ENCODE data around the gene SMAP2. TPM values are rescaled to one million over a fixed set of nuclear protein-coding genes. Genes with fewer than 3 reads are reported as not detected.

SMAP2 gene
- total and polyA plus RNA-seq, 10 of the 15 experiments (the other 5 are each of a cell fraction or from before 2014, with no cell fraction given) = 33.4 to 177 (median 105) TPM

- TF ChIP-seq, protein P1, sequence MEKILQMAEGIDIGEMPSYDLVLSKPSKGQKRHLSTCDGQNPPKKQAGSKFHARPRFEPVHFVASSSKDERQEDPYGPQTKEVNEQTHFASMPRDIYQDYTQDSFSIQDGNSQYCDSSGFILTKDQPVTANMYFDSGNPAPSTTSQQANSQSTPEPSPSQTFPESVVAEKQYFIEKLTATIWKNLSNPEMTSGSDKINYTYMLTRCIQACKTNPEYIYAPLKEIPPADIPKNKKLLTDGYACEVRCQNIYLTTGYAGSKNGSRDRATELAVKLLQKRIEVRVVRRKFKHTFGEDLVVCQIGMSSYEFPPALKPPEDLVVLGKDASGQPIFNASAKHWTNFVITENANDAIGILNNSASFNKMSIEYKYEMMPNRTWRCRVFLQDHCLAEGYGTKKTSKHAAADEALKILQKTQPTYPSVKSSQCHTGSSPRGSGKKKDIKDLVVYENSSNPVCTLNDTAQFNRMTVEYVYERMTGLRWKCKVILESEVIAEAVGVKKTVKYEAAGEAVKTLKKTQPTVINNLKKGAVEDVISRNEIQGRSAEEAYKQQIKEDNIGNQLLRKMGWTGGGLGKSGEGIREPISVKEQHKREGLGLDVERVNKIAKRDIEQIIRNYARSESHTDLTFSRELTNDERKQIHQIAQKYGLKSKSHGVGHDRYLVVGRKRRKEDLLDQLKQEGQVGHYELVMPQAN (conservative IDR thresholded peaks at IDR 0.05) = peak; percentile 63
- TF ChIP-seq MYC (IDR thresholded peaks at IDR 0.05; ENCODE audit: insufficient read depth, insufficient read length, insufficient replicate concordance, low read length, severe bottlenecking) (peak; percentile 47), GATAD2B (conservative IDR thresholded peaks at IDR 0.05; ENCODE audit: low read depth) (peak; percentile 87), RAD21 (IDR thresholded peaks at IDR 0.05; ENCODE audit: insufficient read depth, low read depth, low read length) (no peak), IRF3 (IDR thresholded peaks at IDR 0.05) (0 out of 2 replicates have a peak, but pooled peaks have one; percentile 12), ZNF622 (IDR thresholded peaks at IDR 0.05) (no peak), BMI1 (IDR thresholded peaks at IDR 0.05; ENCODE audit: borderline replicate concordance) (no peak), CBX3 (IDR thresholded peaks at IDR 0.05; ENCODE audit: borderline replicate concordance, low read depth) (no peak), RELB (IDR thresholded peaks at IDR 0.05; ENCODE audit: low read depth) (0 out of 2 replicates have a peak, but pooled peaks have one; percentile 25), RUNX3 (IDR thresholded peaks at IDR 0.05; ENCODE audit: low read length) (peak; percentile 93), ZBED1 (IDR thresholded peaks at IDR 0.05; ENCODE audit: borderline replicate concordance) (no peak), CBFB (IDR thresholded peaks at IDR 0.05; ENCODE audit: low read depth) (peak; percentile 79; the same call in 1 of the 2 replicates), IKZF1 (conservative IDR thresholded peaks at IDR 0.05) (peak; percentile 97), SRF (IDR thresholded peaks at IDR 0.05; ENCODE audit: low read depth in 2 of 2, low read length in 2 of 2) (0 out of 4 replicates have a peak, but pooled peaks of 1 of the 2 experiments have one; percentile 13), CBX5 (IDR thresholded peaks at IDR 0.05; ENCODE audit: low read depth) (0 out of 2 replicates have a peak, but pooled peaks have one; percentile 49), TCF12 (IDR thresholded peaks at IDR 0.05; ENCODE audit: low read depth, low read length) (0 out of 2 replicates have a peak, but pooled peaks have one; percentile 1), NBN (IDR thresholded peaks at IDR 0.05) (no peak), ASH2L (IDR thresholded peaks at IDR 0.05; ENCODE audit: borderline replicate concordance, low read depth) (0 out of 2 replicates have a peak, but pooled peaks have one; percentile 44), BHLHE40 (IDR thresholded peaks at IDR 0.05; ENCODE audit: borderline replicate concordance in 1 of 2, low read depth in 2 of 2, low read length in 1 of 2) (peak; percentile 74 to 88), ZNF217 (IDR thresholded peaks at IDR 0.05) (peak; percentile 66; the same call in 1 of the 2 replicates)
- TF ChIP-seq, protein P2, sequence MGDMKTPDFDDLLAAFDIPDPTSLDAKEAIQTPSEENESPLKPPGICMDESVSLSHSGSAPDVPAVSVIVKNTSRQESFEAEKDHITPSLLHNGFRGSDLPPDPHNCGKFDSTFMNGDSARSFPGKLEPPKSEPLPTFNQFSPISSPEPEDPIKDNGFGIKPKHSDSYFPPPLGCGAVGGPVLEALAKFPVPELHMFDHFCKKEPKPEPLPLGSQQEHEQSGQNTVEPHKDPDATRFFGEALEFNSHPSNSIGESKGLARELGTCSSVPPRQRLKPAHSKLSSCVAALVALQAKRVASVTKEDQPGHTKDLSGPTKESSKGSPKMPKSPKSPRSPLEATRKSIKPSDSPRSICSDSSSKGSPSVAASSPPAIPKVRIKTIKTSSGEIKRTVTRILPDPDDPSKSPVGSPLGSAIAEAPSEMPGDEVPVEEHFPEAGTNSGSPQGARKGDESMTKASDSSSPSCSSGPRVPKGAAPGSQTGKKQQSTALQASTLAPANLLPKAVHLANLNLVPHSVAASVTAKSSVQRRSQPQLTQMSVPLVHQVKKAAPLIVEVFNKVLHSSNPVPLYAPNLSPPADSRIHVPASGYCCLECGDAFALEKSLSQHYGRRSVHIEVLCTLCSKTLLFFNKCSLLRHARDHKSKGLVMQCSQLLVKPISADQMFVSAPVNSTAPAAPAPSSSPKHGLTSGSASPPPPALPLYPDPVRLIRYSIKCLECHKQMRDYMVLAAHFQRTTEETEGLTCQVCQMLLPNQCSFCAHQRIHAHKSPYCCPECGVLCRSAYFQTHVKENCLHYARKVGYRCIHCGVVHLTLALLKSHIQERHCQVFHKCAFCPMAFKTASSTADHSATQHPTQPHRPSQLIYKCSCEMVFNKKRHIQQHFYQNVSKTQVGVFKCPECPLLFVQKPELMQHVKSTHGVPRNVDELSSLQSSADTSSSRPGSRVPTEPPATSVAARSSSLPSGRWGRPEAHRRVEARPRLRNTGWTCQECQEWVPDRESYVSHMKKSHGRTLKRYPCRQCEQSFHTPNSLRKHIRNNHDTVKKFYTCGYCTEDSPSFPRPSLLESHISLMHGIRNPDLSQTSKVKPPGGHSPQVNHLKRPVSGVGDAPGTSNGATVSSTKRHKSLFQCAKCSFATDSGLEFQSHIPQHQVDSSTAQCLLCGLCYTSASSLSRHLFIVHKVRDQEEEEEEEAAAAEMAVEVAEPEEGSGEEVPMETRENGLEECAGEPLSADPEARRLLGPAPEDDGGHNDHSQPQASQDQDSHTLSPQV (IDR thresholded peaks at IDR 0.05) = 0 out of 2 replicates have a peak, but pooled peaks have one; percentile 45
These were observed 76.4 kb downstream of the SMAP2 start, which contains the start of gene ZFP69B (continued) for GRCh38 chr1:40449684-40450494.

Data from GM12878 (cell line).